Mammary epithelial cell (primary cell): ENCODE results near the gene GFOD1.

ENCODE experiments used
- EZH2 ChIP-seq: IDR thresholded peaks from 2 replicates; pipeline ENCODE4 v1.6.1; 2012; ENCODE audit warnings: low read length, inconsistent platforms, borderline replicate concordance
- TF ChIP-seq, protein P1 (sequence below), 2 donors: IDR thresholded peaks in 1 of 2; conservative IDR thresholded peaks in 1 of 2; 2 replicates each; pipeline ENCODE4 v1.5.1; 2011 to 2012; ENCODE audit warnings: inconsistent platforms in 2 of 2, low read length in 2 of 2, mild to moderate bottlenecking in 2 of 2, control low read depth in 1 of 2, low read depth in 1 of 2; ENCODE audit not compliant: insufficient read depth in 1 of 2; ENCODE audit errors: extremely low read depth in 1 of 2

DNA sequence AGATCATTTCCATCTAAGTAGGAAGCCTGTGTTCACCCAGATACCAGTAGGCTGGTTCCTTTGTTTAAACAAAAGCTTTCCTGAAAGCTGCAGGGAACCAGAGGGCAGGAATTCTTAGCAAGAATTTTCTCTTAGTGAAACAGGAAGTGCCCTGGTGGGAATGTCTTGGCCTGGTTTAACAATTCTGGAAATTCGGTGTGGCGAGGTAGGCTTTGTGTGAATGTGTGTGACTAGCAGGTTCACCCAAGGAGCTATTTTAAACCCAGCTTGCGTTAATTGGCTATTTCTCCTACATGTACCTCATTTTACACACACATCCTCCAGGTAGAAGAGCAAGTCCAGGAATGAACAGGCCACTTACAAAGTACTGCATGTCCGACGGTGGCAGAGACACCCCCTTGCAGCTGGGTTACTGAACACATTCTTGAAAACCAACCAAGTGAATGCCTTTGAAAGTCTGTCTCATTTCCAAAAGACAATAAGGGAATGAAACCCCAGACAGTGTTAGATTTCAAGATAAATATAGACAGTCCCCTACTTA lies 64.6 kb downstream of the GFOD1 start:
- TF ChIP-seq EZH2: no peak
- TF ChIP-seq, protein P1, sequence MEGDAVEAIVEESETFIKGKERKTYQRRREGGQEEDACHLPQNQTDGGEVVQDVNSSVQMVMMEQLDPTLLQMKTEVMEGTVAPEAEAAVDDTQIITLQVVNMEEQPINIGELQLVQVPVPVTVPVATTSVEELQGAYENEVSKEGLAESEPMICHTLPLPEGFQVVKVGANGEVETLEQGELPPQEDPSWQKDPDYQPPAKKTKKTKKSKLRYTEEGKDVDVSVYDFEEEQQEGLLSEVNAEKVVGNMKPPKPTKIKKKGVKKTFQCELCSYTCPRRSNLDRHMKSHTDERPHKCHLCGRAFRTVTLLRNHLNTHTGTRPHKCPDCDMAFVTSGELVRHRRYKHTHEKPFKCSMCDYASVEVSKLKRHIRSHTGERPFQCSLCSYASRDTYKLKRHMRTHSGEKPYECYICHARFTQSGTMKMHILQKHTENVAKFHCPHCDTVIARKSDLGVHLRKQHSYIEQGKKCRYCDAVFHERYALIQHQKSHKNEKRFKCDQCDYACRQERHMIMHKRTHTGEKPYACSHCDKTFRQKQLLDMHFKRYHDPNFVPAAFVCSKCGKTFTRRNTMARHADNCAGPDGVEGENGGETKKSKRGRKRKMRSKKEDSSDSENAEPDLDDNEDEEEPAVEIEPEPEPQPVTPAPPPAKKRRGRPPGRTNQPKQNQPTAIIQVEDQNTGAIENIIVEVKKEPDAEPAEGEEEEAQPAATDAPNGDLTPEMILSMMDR (conservative IDR thresholded peaks at IDR 0.05 in 1 of 2, IDR thresholded peaks at IDR 0.05 in 1 of 2; ENCODE audit: extremely low read depth in 1 of 2, insufficient read depth in 1 of 2, low read depth in 1 of 2, low read length in 2 of 2): no peak
